HG03460 (cell line): Measurements from ENCODE around the gene FANCC.
"Not testable (repeated sequence)": the region's sequence is repeated elsewhere in the genome, so short reads cannot be mapped to it uniquely, and the experiment has no call there.

Experiments used
- ATAC-seq: cut with Tn5 transposase; IDR thresholded peaks from one replicate; pipeline ENCODE4 v1.9.1; 2021; ENCODE audit not compliant: unreplicated experiment

FANCC gene

GRCh38 chr9:95284162-95285080, 33.1 kb downstream of the FANCC start:
- no peak for ATAC-seq

- ATAC-seq = no peak
Observed at GRCh38 chr9:95283673-95284072, 33.8 kb downstream of the FANCC start.

- no peak for ATAC-seq
Observed at GRCh38 chr9:95282332-95282731, 35.2 kb downstream of the FANCC start.

GRCh38 chr9:95280745-95281144, 36.8 kb downstream of the FANCC start:
- ATAC-seq = no peak

GRCh38 chr9:95277509-95277908, 40.0 kb downstream of the FANCC start:
- ATAC-seq = no peak

GRCh38 chr9:95276395-95276954, 41.0 kb downstream of the FANCC start:
- no peak for ATAC-seq

GRCh38 chr9:95274160-95274559, 43.3 kb downstream of the FANCC start:
- not testable (repeated sequence) for ATAC-seq

- ATAC-seq = no peak
Observed at GRCh38 chr9:95273369-95274022, 44.0 kb downstream of the FANCC start.

- ATAC-seq = no peak
Observed at GRCh38 chr9:95272830-95273229, 44.7 kb downstream of the FANCC start.

GRCh38 chr9:95270790-95271189, 46.7 kb downstream of the FANCC start:
- ATAC-seq = no peak

GRCh38 chr9:95269803-95270773, 47.4 kb downstream of the FANCC start:
- not testable (repeated sequence) for ATAC-seq

GRCh38 chr9:95268681-95269080, 48.8 kb downstream of the FANCC start:
- ATAC-seq = no peak

- ATAC-seq = peak; percentile 69
Observed at GRCh38 chr9:95266649-95267048, 50.9 kb downstream of the FANCC start.

GRCh38 chr9:95265960-95266359, 51.5 kb downstream of the FANCC start:
- no peak for ATAC-seq

GRCh38 chr9:95264954-95265615, 52.4 kb downstream of the FANCC start:
- ATAC-seq = no peak

GRCh38 chr9:95261890-95262289, 55.6 kb downstream of the FANCC start:
- no peak for ATAC-seq

GRCh38 chr9:95250462-95251221, 66.9 kb downstream of the FANCC start:
- ATAC-seq = no peak

GRCh38 chr9:95249986-95250385, 67.5 kb downstream of the FANCC start:
- ATAC-seq = no peak

GRCh38 chr9:95246547-95246946, 71.0 kb downstream of the FANCC start:
- ATAC-seq = no peak
